Hepatocyte (in vitro differentiated cells): ENCODE measurements around the gene ZNF319. TPM values are rescaled to one million over a fixed set of nuclear protein-coding genes. Genes with fewer than 3 reads are reported as not detected.
"Not testable (repeated sequence)": the region's sequence is repeated elsewhere in the genome, so short reads cannot be mapped to it uniquely, and the experiment has no call there.

Experiments
- DNase-seq: peaks from one replicate; pipeline ENCODE4 v3.0.0-alpha.2; 2016; ENCODE audit warnings: low spot score
- H2AFZ ChIP-seq: fragments of 200-600 bp; sonication (generic); 2 replicates; pipeline ENCODE4 v1.6.0; 2016; ENCODE audit warnings: antibody characterized with exemption, mild to moderate bottlenecking
- H3K27ac ChIP-seq: fragments of 200-600 bp; sonication (generic); 2 replicates; pipeline ENCODE4 v1.5.1; 2016; ENCODE audit warnings: mild to moderate bottlenecking
- H3K27me3 ChIP-seq: fragments of 200-600 bp; sonication (generic); 2 replicates; pipeline ENCODE4 v1.6.1; 2016
- H3K36me3 ChIP-seq: fragments of 200-600 bp; sonication (generic); replicated peaks from 2 replicates; pipeline ENCODE4 v1.5.1; 2016; ENCODE audit warnings: low read depth; ENCODE audit not compliant: insufficient read depth
- H3K4me1 ChIP-seq: fragments of 200-600 bp; sonication (generic); 2 replicates; pipeline ENCODE4 v1.5.1; 2016; ENCODE audit warnings: mild to moderate bottlenecking, moderate library complexity; ENCODE audit not compliant: insufficient read depth
- H3K4me2 ChIP-seq: fragments of 200-600 bp; sonication (generic); 2 replicates; pipeline ENCODE4 v1.6.0; 2016
- H3K4me3 ChIP-seq: fragments of 200-600 bp; sonication (generic); 2 replicates; pipeline ENCODE4 v1.5.1; 2016; ENCODE audit warnings: mild to moderate bottlenecking
- H3K79me2 ChIP-seq: fragments of 200-600 bp; sonication (generic); 2 replicates; pipeline ENCODE4 v1.6.0; 2017; ENCODE audit warnings: mild to moderate bottlenecking
- H3K9me2 ChIP-seq: fragments of 200-600 bp; sonication (generic); replicated peaks from 2 replicates; pipeline ENCODE4 v1.6.0; 2017; ENCODE audit warnings: mild to moderate bottlenecking; ENCODE audit not compliant: insufficient read depth
- H3K9me3 ChIP-seq: fragments of 200-600 bp; sonication (generic); 2 replicates; pipeline ENCODE4 v1.5.1; 2016; ENCODE audit warnings: low read depth, mild to moderate bottlenecking
- H4K20me1 ChIP-seq: fragments of 200-600 bp; sonication (generic); 2 replicates; pipeline ENCODE4 v1.6.0; 2016; ENCODE audit warnings: mild to moderate bottlenecking; ENCODE audit not compliant: insufficient read depth, poor library complexity, severe bottlenecking
- CTCF ChIP-seq: fragments of 200-600 bp; sonication (generic); IDR thresholded peaks from 2 replicates; pipeline ENCODE4 v1.5.1; 2016; ENCODE audit warnings: antibody characterized with exemption, mild to moderate bottlenecking; ENCODE audit not compliant: poor library complexity
- EZH2 ChIP-seq: fragments of 200-600 bp; sonication (generic); IDR thresholded peaks from 2 replicates; pipeline ENCODE4 v1.6.1; 2016; ENCODE audit warnings: antibody characterized with exemption, mild to moderate bottlenecking, borderline replicate concordance
- EZH2phosphoT487 ChIP-seq: fragments of 200-600 bp; sonication (generic); IDR thresholded peaks from one replicate; pipeline ENCODE4 v1.6.1; 2018; ENCODE audit warnings: antibody characterized with exemption, mild to moderate bottlenecking, low read depth, moderate library complexity; ENCODE audit not compliant: unreplicated experiment, severe bottlenecking
- WGBS: methylation state at CpG from one replicate; pipeline ENCODE4 v1.1.6; 2016; ENCODE audit warnings: low lambda C conversion rate; ENCODE audit errors: missing lambda C conversion rate; 5-methylcytosine and 5-hydroxymethylcytosine counted together
- polyA plus RNA-seq: library from polyadenylated mRNA; unstranded; fragments of >200 nt; fragmentation: Nextera tagmentation; extraction: Ambion mirVana; gene quantifications from 2 replicates; pipeline ENCODE4 v1.2.1, GENCODE V29; 2016
- total RNA-seq: library from RNA; depleted of rRNA; stranded (reverse); fragments of >200 nt; gene quantifications from 2 replicates; pipeline ENCODE4 v1.2.3, GENCODE V29; 2014

Gene ZNF319
- total and polyA plus RNA-seq, 2 experiments from 2014 or later = 5.3 to 8.3 TPM

DNA sequence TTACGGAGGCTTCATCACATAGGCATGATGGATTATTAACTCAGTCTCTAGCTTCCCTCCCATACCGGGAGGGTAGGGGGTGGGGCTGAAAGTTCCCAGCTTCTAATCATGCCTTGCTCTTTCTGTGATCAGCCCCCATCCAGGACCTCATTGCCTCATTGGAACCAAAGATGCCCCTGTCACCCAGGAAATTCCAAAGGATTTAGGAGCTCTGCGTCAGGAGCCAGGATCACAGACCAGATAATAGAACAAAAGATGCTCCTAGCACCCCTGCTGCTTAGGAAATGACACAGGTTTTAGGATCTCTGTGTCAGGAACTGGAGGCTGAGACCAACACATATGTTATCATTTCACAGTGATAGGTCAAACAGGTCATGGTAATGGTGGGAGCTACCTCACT lies 10.4 kb upstream of the ZNF319 start:
- 60% methylated on average over 3 of the region's 3 CpGs for WGBS
- Histone ChIP-seq H3K27ac (no peak overlapping the region), H3K9me3 (no peaks in the 10 kb centered on the region), H2AFZ (no peak overlapping the region), H3K9me2 (no peaks in the 10 kb centered on the region), H3K4me2 (no peak overlapping the region), H3K36me3 (no peaks in the 10 kb centered on the region), H4K20me1 (no peaks in the 10 kb centered on the region), H3K4me3 (no peak overlapping the region), H3K27me3 (no peaks in the 10 kb centered on the region), H3K79me2 (no peaks in the 10 kb centered on the region), H3K4me1 (no peaks in the 10 kb centered on the region)
- DNase-seq = no peak
- no peak for TF ChIP-seq EZH2
- no peak for TF ChIP-seq EZH2phosphoT487
- TF ChIP-seq CTCF = no peak

DNA sequence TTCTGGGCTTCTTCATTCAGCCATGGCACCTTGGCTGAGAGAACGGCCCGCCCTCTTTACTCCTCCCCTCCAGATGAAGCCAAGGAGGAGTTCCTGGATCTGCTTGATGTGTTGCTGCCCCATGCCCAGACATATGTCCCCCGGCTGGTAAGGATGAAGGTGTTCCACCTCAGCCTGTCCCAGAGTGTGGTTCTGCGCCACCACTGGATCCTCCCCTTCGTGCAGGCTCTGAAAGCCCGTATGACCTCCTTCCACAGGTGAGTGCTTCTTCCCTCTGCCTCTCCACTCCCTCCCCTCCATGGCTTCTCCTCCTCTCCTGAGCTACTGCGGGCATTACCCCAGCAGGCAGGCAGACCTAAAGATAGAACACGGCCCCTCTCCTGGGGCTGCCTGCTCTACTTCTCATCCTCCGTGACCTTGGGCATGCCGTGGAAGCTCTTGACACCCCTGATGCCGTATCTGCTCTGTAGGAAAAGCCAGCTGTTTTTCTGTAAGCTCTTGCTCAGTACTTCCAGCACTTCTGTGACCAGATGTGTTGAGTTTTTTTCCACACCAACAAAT lies 9.5 kb upstream of the ZNF319 start:
- Histone ChIP-seq H3K27me3 (no peaks in the 10 kb centered on the region), H2AFZ (no peak overlapping the region), H3K9me2 (no peaks in the 10 kb centered on the region), H3K4me2 (no peak overlapping the region), H3K9me3 (no peaks in the 10 kb centered on the region), H3K27ac (no peak overlapping the region), H3K4me3 (no peak overlapping the region), H4K20me1 (no peaks in the 10 kb centered on the region), H3K79me2 (no peaks in the 10 kb centered on the region), H3K36me3 (no peaks in the 10 kb centered on the region), H3K4me1 (no peaks in the 10 kb centered on the region)
- TF ChIP-seq EZH2 (no peak), CTCF (no peak), EZH2phosphoT487 (no peak)
- no peak for DNase-seq
- WGBS = 88% methylated on average over 11 of the region's 11 CpGs

- H3K27me3 ChIP-seq, H3K36me3 ChIP-seq, H2AFZ ChIP-seq, H3K4me2 ChIP-seq, H3K9me2 ChIP-seq, H3K27ac ChIP-seq, H3K4me1 ChIP-seq, H3K9me3 ChIP-seq, H3K4me3 ChIP-seq, DNase-seq, H3K79me2 ChIP-seq, H4K20me1 ChIP-seq: not testable (repeated sequence)
- 94% methylated on average over 12 of the region's 12 CpGs for WGBS
Observed at GRCh38 chr16:58004736-58005135, 4.3 kb upstream of the ZNF319 start.

- peaks cover 17% of the 10 kb centered on the region for H3K4me1 ChIP-seq
- H3K9me2 ChIP-seq = no peaks in the 10 kb centered on the region
- H2AFZ ChIP-seq = no peak overlapping the region
- H3K79me2 ChIP-seq = peaks cover 5% of the 10 kb centered on the region
- H3K27me3 ChIP-seq = no peaks in the 10 kb centered on the region
- no peak overlapping the region for H3K27ac ChIP-seq
- TF ChIP-seq CTCF (no peak), EZH2phosphoT487 (no peak), EZH2 (no peak)
- WGBS = 96% methylated on average over 5 of the region's 5 CpGs
- H3K9me3 ChIP-seq = no peaks in the 10 kb centered on the region
- H3K4me3 ChIP-seq = no peak overlapping the region
- H3K36me3 ChIP-seq = no peaks in the 10 kb centered on the region
- no peak overlapping the region for H3K4me2 ChIP-seq
- no peak for DNase-seq
- peaks cover 7% of the 10 kb centered on the region for H4K20me1 ChIP-seq
Observed at GRCh38 chr16:58002936-58003335, 2.5 kb upstream of the ZNF319 start.
